ENCODE results near the gene CLDN22.

Gene CLDN22

GRCh38 chr4:183320211-183321059, at the start of gene CLDN22:
Gene CLDN22 (minus strand): TSS chr4:183320276. CDS start chr4:183320218, 58 bp downstream.
- DNase-seq, result no peak

GRCh38 chr4:183369073-183369472, 49.0 kb upstream of the CLDN22 start:
- no peak for DNase-seq

- no peak for DNase-seq
Observed at GRCh38 chr4:183366206-183366835, 46.2 kb upstream of the CLDN22 start.

GRCh38 chr4:183364025-183364424, 43.9 kb upstream of the CLDN22 start:
- no peak for DNase-seq

- no peak for DNase-seq
Observed at GRCh38 chr4:183362916-183363542, 43.0 kb upstream of the CLDN22 start.

GRCh38 chr4:183362036-183362435, 42.0 kb upstream of the CLDN22 start:
- no peak for DNase-seq

GRCh38 chr4:183360161-183360919, 40.3 kb upstream of the CLDN22 start:
- no peak for DNase-seq

GRCh38 chr4:183358215-183358755, 38.2 kb upstream of the CLDN22 start:
- DNase-seq, result no peak

GRCh38 chr4:183356931-183357675, 37.0 kb upstream of the CLDN22 start:
- DNase-seq, result no peak

GRCh38 chr4:183356173-183356830, 36.2 kb upstream of the CLDN22 start:
- DNase-seq, result no peak

GRCh38 chr4:183355405-183355804, 35.3 kb upstream of the CLDN22 start:
- no peak for DNase-seq

- no peak for DNase-seq
Observed at GRCh38 chr4:183354219-183354618, 34.1 kb upstream of the CLDN22 start.

- DNase-seq, result no peak
Observed at GRCh38 chr4:183353557-183353956, 33.5 kb upstream of the CLDN22 start.

GRCh38 chr4:183352546-183352945, 32.5 kb upstream of the CLDN22 start:
- no peak for DNase-seq

GRCh38 chr4:183350317-183351071, 30.4 kb upstream of the CLDN22 start:
- DNase-seq, result no peak

GRCh38 chr4:183349673-183350072, 29.6 kb upstream of the CLDN22 start:
- no peak for DNase-seq

- DNase-seq, result no peak
Observed at GRCh38 chr4:183348706-183349659, 28.9 kb upstream of the CLDN22 start.

- no peak for DNase-seq
Observed at GRCh38 chr4:183348136-183348535, 28.1 kb upstream of the CLDN22 start.

GRCh38 chr4:183347566-183347965, 27.5 kb upstream of the CLDN22 start:
- no peak for DNase-seq

- no peak for DNase-seq
Observed at GRCh38 chr4:183347146-183347545, 27.1 kb upstream of the CLDN22 start.

Measured in activated T-cell treated with anti-CD3 and anti-CD28 coated beads, Interleukin-2, amount 50 U/mL, for 1 hour (primary cell).